ENCODE results near the gene SSPN.
"Not testable (repeated sequence)": the region's sequence is repeated elsewhere in the genome, so short reads cannot be mapped to it uniquely, and the experiment has no call there.

Gene SSPN

DNA sequence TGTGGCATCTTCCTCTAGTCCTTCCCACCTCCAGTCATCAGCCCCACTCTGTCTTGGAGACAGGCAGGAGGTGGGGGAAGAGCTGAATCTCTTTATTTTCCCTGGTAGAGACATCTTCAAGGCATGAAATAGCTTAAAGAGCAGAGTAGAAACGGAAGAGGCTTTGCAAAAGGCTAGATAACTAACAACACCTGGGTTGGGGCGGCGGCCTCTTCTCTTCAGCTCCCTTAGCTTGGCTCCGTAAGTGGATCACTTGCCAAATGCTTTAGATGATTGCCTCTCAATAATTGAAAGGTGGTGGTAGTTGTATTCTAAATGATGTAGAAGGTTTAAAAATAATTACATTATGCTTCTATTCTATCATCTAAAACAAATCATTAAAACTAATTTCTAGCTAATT lies 36.1 kb downstream of the SSPN start:
- POLR2A ChIA-PET: no interaction called here

DNA sequence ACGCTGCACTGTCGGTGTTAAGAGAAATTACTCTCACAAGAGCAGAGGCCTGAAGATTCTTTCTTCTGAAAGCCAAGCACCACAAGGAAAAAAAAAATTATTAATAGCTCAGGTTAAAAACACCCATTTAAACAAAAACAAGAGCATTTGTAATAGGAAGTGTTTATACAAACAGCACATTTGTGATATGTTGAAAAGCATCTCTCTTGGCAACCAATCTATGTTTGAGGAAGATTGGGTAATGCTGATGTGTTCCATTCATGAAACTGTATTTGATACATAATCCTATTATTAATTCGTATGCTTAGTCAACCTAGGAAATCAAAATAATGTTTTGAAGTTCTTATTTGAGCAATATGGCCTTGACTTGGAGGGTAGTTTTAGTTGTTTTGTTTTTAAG lies 36.5 kb downstream of the SSPN start:
- ChIA-PET CTCF (interaction anchor here (0.6 kb wide), 1 partner anchor 297 kb away, joined by 3 read pairs; no protein-coding TSS in a partner anchor), POLR2A (no interaction called here)
- DNase-seq (ENCODE audit: extremely low spot score): no peak
- TF ChIP-seq L3MBTL2 (conservative IDR thresholded peaks at IDR 0.05): no peak
- no peak for TF ChIP-seq SUZ12 (IDR thresholded peaks at IDR 0.05)
- TF ChIP-seq ZNF384 (IDR thresholded peaks at IDR 0.05): no peak
- TF ChIP-seq HDGF (IDR thresholded peaks at IDR 0.05; ENCODE audit: borderline replicate concordance): no peak
- TF ChIP-seq ELF4 (IDR thresholded peaks at IDR 0.05): no peak
- TF ChIP-seq TARDBP (IDR thresholded peaks at IDR 0.05): no peak
- TF ChIP-seq NFRKB (IDR thresholded peaks at IDR 0.05): no peak
- no peak for TF ChIP-seq CTBP1 (IDR thresholded peaks at IDR 0.05; ENCODE audit: borderline replicate concordance)

More for the DNA sequence above, 36.1 kb downstream of the SSPN start:
- DNase-seq (ENCODE audit: extremely low spot score): no peak
- TF ChIP-seq L3MBTL2 (conservative IDR thresholded peaks at IDR 0.05) (no peak), NFRKB (IDR thresholded peaks at IDR 0.05) (no peak), SUZ12 (IDR thresholded peaks at IDR 0.05) (no peak), SP1 (IDR thresholded peaks at IDR 0.05) (no peak), FOXA1 (IDR thresholded peaks at IDR 0.05) (no peak), CTBP1 (IDR thresholded peaks at IDR 0.05; ENCODE audit: borderline replicate concordance) (no peak), HDGF (IDR thresholded peaks at IDR 0.05; ENCODE audit: borderline replicate concordance) (no peak), LEF1 (IDR thresholded peaks at IDR 0.05; ENCODE audit: borderline replicate concordance) (no peak), ARNT (IDR thresholded peaks at IDR 0.05) (no peak)
- TF ChIP-seq, protein P1, sequence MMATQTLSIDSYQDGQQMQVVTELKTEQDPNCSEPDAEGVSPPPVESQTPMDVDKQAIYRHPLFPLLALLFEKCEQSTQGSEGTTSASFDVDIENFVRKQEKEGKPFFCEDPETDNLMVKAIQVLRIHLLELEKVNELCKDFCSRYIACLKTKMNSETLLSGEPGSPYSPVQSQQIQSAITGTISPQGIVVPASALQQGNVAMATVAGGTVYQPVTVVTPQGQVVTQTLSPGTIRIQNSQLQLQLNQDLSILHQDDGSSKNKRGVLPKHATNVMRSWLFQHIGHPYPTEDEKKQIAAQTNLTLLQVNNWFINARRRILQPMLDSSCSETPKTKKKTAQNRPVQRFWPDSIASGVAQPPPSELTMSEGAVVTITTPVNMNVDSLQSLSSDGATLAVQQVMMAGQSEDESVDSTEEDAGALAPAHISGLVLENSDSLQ (IDR thresholded peaks at IDR 0.05): no peak
- CTCF ChIA-PET: no interaction called here

DNA sequence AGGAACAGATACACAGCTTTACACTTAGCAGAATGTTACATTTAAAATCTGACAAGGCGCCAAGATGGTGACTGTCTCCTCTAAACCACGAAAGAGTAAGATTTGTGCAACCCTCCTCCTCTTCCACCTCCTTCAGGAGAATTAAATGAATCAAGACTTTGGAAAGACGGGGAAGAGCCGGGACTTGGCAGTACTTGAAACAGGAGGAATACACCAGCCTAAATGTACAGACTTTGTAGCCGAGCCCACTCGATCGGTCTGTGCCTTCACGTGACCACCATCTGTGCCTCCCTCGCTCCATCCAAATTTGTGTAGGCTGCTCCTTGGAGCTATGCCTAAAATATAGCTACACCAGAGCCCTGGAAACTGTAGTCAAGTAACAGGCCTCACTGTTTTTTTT lies 38.3 kb downstream of the SSPN start:
- ChIA-PET POLR2A (no interaction called here), CTCF (no interaction called here)
- DNase-seq (ENCODE audit: extremely low spot score): no peak
- TF ChIP-seq ELF4 (IDR thresholded peaks at IDR 0.05) (no peak), FOXM1 (IDR thresholded peaks at IDR 0.05; ENCODE audit: borderline replicate concordance) (no peak), NFRKB (IDR thresholded peaks at IDR 0.05) (no peak), HDGF (IDR thresholded peaks at IDR 0.05; ENCODE audit: borderline replicate concordance) (no peak)
- TF ChIP-seq, protein P1 (IDR thresholded peaks at IDR 0.05): no peak

DNA sequence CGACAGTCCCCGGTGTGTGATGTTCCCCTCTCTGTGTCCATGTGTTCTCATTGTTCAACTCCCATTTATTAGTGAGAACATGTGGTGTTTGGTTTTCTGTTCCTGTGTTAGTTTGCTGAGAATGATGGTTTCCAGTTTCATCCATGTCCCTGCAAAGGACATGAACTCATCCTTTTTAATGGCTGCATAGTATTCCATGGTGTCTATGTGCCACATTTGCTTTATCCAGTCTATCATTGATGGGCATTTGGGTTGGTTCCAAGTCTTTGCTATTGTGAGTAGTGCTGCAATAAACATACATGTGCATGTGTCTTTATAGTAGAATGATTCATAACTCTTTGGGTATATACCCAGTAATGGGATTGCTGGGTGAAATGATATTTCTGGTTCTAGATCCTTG lies 40.1 kb downstream of the SSPN start:
- POLR2A ChIA-PET; DNase-seq (ENCODE audit: extremely low spot score); CTCF ChIA-PET: not testable (repeated sequence)

DNA sequence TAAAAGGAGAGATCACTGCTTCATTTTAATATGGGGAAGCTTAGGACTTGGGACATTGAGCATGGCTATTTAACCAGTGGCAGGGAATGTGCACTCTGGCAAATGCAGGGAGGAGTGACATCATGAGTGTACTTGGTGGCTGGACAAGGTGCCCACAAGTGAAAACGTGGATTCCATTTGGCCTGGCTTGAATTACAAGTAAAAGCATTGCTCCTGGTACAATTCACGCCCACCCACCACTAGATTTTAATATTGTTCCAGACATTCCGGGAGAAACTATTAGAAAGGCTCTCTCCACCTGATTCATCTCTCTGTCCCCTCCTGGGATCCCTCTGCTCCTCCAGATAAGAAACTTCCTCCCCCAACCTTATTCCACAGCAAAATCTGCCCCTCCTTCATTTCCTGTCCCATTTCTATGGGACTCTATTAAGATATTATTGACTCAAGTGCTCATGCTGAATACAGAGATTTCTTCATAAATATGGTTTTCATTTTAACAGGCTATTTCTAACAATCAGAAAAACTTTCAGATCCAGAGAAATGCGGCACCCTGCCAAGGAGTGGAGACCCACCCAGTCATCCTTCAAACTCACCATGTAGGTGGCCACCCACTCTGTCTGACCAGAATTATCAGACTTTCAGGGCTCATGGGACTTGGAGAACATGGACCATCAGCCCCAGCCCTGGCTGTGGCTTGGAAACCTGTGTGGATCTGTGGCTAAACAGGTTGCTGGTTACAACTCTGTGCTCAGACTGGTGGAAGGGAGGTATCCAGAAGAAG lies 43.2 kb downstream of the SSPN start:
- DNase-seq (ENCODE audit: extremely low spot score): no peak
- POLR2A ChIA-PET: no interaction called here
- CTCF ChIA-PET: no interaction called here
- TF ChIP-seq FOXK2 (IDR thresholded peaks at IDR 0.05) (no peak), TARDBP (IDR thresholded peaks at IDR 0.05) (no peak), NFRKB (IDR thresholded peaks at IDR 0.05) (no peak), L3MBTL2 (conservative IDR thresholded peaks at IDR 0.05) (no peak), SUZ12 (IDR thresholded peaks at IDR 0.05) (no peak), FOXM1 (IDR thresholded peaks at IDR 0.05; ENCODE audit: borderline replicate concordance) (no peak), SP1 (IDR thresholded peaks at IDR 0.05) (no peak), ELF4 (IDR thresholded peaks at IDR 0.05) (no peak), ZNF384 (IDR thresholded peaks at IDR 0.05) (no peak), HDGF (IDR thresholded peaks at IDR 0.05; ENCODE audit: borderline replicate concordance) (no peak), ARNT (IDR thresholded peaks at IDR 0.05) (no peak)

DNA sequence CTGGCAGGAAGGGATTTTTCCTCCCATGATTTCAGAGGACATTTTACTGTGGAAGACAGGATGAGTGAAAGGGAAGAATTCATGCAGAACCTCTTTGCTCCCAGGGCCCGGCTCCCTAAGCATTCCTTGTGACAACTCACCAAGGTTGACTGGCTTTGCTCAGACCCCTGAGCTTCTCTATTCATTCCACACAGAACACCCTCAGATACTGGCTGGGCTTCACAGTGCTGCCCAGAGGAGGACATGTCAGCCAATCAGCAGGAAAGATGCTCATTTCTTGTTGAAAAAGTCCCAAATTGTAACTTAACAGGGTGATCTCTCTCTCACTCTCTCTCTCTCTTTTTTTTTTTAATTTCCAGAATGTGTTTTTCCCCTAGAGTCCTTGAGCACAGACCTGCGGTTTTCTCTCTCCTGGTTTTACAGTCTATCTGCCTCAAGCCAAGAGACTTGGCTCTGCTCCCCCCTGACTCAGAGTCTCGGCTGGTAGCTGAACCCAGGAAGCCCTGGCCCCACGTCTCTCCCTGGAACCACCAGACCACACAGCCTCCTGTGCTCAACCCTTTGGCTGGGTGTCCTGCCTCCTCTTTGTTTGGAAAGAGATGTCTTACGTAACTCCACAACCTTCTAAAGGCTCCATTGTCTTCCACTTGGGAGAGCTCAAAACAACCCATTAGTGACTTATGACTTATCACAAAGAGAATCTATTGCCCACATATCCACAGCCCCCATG lies 43.9 kb downstream of the SSPN start:
- DNase-seq (ENCODE audit: extremely low spot score): no peak
- ChIA-PET POLR2A (no interaction called here), CTCF (no interaction called here)
- TF ChIP-seq ZNF384 (IDR thresholded peaks at IDR 0.05) (no peak), LEF1 (IDR thresholded peaks at IDR 0.05; ENCODE audit: borderline replicate concordance) (no peak), SP1 (IDR thresholded peaks at IDR 0.05) (no peak), ELF4 (IDR thresholded peaks at IDR 0.05) (no peak), BHLHE40 (IDR thresholded peaks at IDR 0.05; ENCODE audit: borderline replicate concordance) (no peak), ARNT (IDR thresholded peaks at IDR 0.05) (no peak), FOXA1 (IDR thresholded peaks at IDR 0.05) (no peak), CTBP1 (IDR thresholded peaks at IDR 0.05; ENCODE audit: borderline replicate concordance) (no peak)

Measured in HEK293T (cell line).